HepG2 (cell line): Measurements from ENCODE around the gene PPP1R18. TPM values are rescaled to one million over a fixed set of nuclear protein-coding genes. Genes with fewer than 3 reads are reported as not detected.

Experiments used
- CREM ChIP-seq, 2 experiments: sonication (generic) in 1 of 2; formaldehyde crosslinking in 1 of 2; IDR thresholded peaks; 2 replicates each; pipeline versions ENCODE4 v1.4.0 to v1.6.1; 2016 to 2020; ENCODE audit warnings: antibody characterized with exemption in 1 of 2, mild to moderate bottlenecking in 1 of 2, missing genetic modification reagents in 1 of 2
- GABPB1 ChIP-seq: IDR thresholded peaks from 2 replicates; pipeline ENCODE4 v1.6.1; 2016; ENCODE audit warnings: mild to moderate bottlenecking, missing genetic modification reagents, moderate library complexity, missing compliant biosample characterization
- GTF2F1 ChIP-seq: fragments of 150-350 bp; IDR thresholded peaks from 2 replicates; pipeline ENCODE4 v1.6.1; 2014; ENCODE audit warnings: low read length
- HNF1B ChIP-seq: sonication (generic); formaldehyde crosslinking; IDR thresholded peaks from 2 replicates; pipeline ENCODE4 v1.5.1; 2020; ENCODE audit warnings: mild to moderate bottlenecking, moderate library complexity, missing genetic modification reagents
- KDM5B ChIP-seq: sonication (generic); formaldehyde crosslinking; IDR thresholded peaks from 2 replicates; pipeline ENCODE4 v1.4.0; 2020; ENCODE audit warnings: missing genetic modification reagents, mild to moderate bottlenecking, borderline replicate concordance
- KLF13 ChIP-seq: sonication (generic); formaldehyde crosslinking; IDR thresholded peaks from 2 replicates; pipeline ENCODE4 v1.4.0; 2020; ENCODE audit warnings: mild to moderate bottlenecking, missing genetic modification reagents
- NCOA1 ChIP-seq: sonication (generic); formaldehyde crosslinking; IDR thresholded peaks from 2 replicates; pipeline ENCODE4 v1.9.0; 2021; ENCODE audit warnings: missing genetic modification reagents
- PLSCR1 ChIP-seq: sonication (generic); formaldehyde crosslinking; IDR thresholded peaks from 2 replicates; pipeline ENCODE4 v1.5.0; 2020; ENCODE audit warnings: missing genetic modification reagents, mild to moderate bottlenecking, borderline replicate concordance
- POLR2A ChIP-seq, 2 experiments: IDR thresholded peaks; 2 replicates each; pipeline ENCODE4 v1.6.1; 2011; ENCODE audit warnings: low read depth in 2 of 2, low read length in 2 of 2, mild to moderate bottlenecking in 1 of 2, moderate library complexity in 1 of 2; ENCODE audit not compliant: insufficient read depth in 1 of 2
- POLR2G ChIP-seq: fragments of 200-400 bp; formaldehyde crosslinking; IDR thresholded peaks from 2 replicates; pipeline ENCODE4 v1.6.1; 2018; ENCODE audit warnings: mild to moderate bottlenecking, low read depth, low read length, moderate library complexity
- SP2 ChIP-seq: sonication (generic); formaldehyde crosslinking; IDR thresholded peaks from 2 replicates; pipeline ENCODE4 v1.5.1; 2020; ENCODE audit warnings: mild to moderate bottlenecking, missing genetic modification reagents
- TCF12 ChIP-seq, 2 experiments: fragments of 450-650 bp in 1 of 2; sonication (generic) in 1 of 2; formaldehyde crosslinking in 1 of 2; IDR thresholded peaks; 2 replicates each; pipeline versions ENCODE4 v1.6.1 to v1.8.0; 2017 to 2022; ENCODE audit warnings: antibody characterized with exemption in 1 of 2, mild to moderate bottlenecking in 1 of 2, missing genetic modification reagents in 1 of 2, moderate library complexity in 1 of 2
- THAP8 ChIP-seq: sonication (generic); formaldehyde crosslinking; IDR thresholded peaks from 2 replicates; pipeline ENCODE4 v1.5.1; 2020; ENCODE audit warnings: missing genetic modification reagents, mild to moderate bottlenecking, borderline replicate concordance
- TRIM24 ChIP-seq: sonication (generic); formaldehyde crosslinking; IDR thresholded peaks from 2 replicates; pipeline ENCODE4 v1.8.0; 2022; ENCODE audit warnings: mild to moderate bottlenecking, missing genetic modification reagents
- ZBTB3 ChIP-seq: sonication (generic); formaldehyde crosslinking; IDR thresholded peaks from 2 replicates; pipeline ENCODE4 v1.4.0; 2020; ENCODE audit warnings: low read depth, mild to moderate bottlenecking, moderate library complexity, missing genetic modification reagents, borderline replicate concordance
- ZBTB7B ChIP-seq: sonication (generic); formaldehyde crosslinking; IDR thresholded peaks from 2 replicates; pipeline ENCODE4 v1.4.0; 2020; ENCODE audit warnings: missing genetic modification reagents
- ZHX1 ChIP-seq: sonication (generic); formaldehyde crosslinking; IDR thresholded peaks from 2 replicates; pipeline ENCODE4 v1.8.1; 2022; ENCODE audit warnings: low read depth, mild to moderate bottlenecking, missing genetic modification reagents
- ZKSCAN8 ChIP-seq: IDR thresholded peaks from 2 replicates; pipeline ENCODE4 v1.6.1; 2016; ENCODE audit warnings: borderline replicate concordance, missing genetic modification reagents, missing compliant biosample characterization
- ZNF256 ChIP-seq: sonication (generic); formaldehyde crosslinking; conservative IDR thresholded peaks from 2 replicates; pipeline ENCODE4 v1.4.0; 2020; ENCODE audit warnings: missing genetic modification reagents
- ZNF296 ChIP-seq: sonication (generic); formaldehyde crosslinking; conservative IDR thresholded peaks from 2 replicates; pipeline ENCODE4 v1.5.0; 2020; ENCODE audit warnings: mild to moderate bottlenecking, missing genetic modification reagents
- ZNF792 ChIP-seq: IDR thresholded peaks from 2 replicates; pipeline ENCODE4 v1.6.1; 2016
- polyA plus RNA-seq, 8 experiments: library from polyadenylated mRNA; depleted of rRNA in 3 of 8; stranded (reverse) in 7 of 8; unstranded in 1 of 8; fragments of >200 nt; fragmentation: Illumina TruSeq in 4 of 8; extraction: Trizol in 4 of 8; gene quantifications; 2 replicates each; pipeline versions ENCODE4 v1.2.1 to v1.2.3, GENCODE V29; 2011 to 2016; ENCODE audit warnings: low read depth in 4 of 8, missing spikeins in 1 of 8, mixed read lengths in 1 of 8; ENCODE audit not compliant: insufficient read depth in 1 of 8
- total RNA-seq, 5 experiments: library from RNA; depleted of rRNA; stranded (reverse); fragments of >200 nt; fragmentation: Illumina TruSeq; extraction: Trizol; gene quantifications; 2 replicates each; pipeline ENCODE4 v1.2.3, GENCODE V29; 2016; ENCODE audit warnings: low read depth in 1 of 5

The PPP1R18 gene
- total and polyA plus RNA-seq, 2 of the 13 experiments (the other 11 are each of a cell fraction or from before 2014, with no cell fraction given): 4.9 to 9.2 TPM

GRCh38 chr6:30626484-30627366 is 59.7 kb downstream of the PPP1R18 start, which contains the start of gene ATAT1 (continued):
- peak; percentile 83 for TF ChIP-seq ZBTB7B
- TF ChIP-seq ZHX1 (CRISPR knock-in tag): peak; percentile 83; the same call in 1 of the 2 replicates
- TF ChIP-seq POLR2G: peak; percentile 97
- TF ChIP-seq CREM (IDR thresholded peaks at IDR 0.05): peak; percentile 95
- TF ChIP-seq CREM (CRISPR knock-in tag; IDR thresholded peaks at IDR 0.05): no peak
- TF ChIP-seq ZNF792: peak; percentile 59
- no peak for TF ChIP-seq GTF2F1
- peak; percentile 88 to 97 for TF ChIP-seq POLR2A (IDR thresholded peaks at IDR 0.05; ENCODE audit: insufficient read depth in 1 of 2, low read depth in 2 of 2, low read length in 2 of 2)
- TF ChIP-seq SP2: peak; percentile 86
- TF ChIP-seq TRIM24: no peak; the same call in 1 of the 2 replicates
- no peak for TF ChIP-seq TCF12 (IDR thresholded peaks at IDR 0.05)
- TF ChIP-seq TCF12 (CRISPR knock-in tag; IDR thresholded peaks at IDR 0.05): peak; percentile 59
- no peak for TF ChIP-seq PLSCR1
- 0 out of 2 replicates have a peak, but pooled peaks have one; percentile 87 for TF ChIP-seq NCOA1 (CRISPR knock-in tag)
- no peak for TF ChIP-seq ZBTB3 (CRISPR knock-in tag)
- TF ChIP-seq KDM5B: peak; percentile 86; the same call in 1 of the 2 replicates
- TF ChIP-seq KLF13: peak; percentile 88; the same call in 1 of the 2 replicates
- peak; percentile 43; the same call in 1 of the 2 replicates for TF ChIP-seq ZKSCAN8
- peak; percentile 85 for TF ChIP-seq HNF1B (CRISPR knock-in tag)
- peak; percentile 99 for TF ChIP-seq GABPB1 (CRISPR knock-in tag)
- peak; percentile 78; the same call in 1 of the 2 replicates for TF ChIP-seq THAP8 (CRISPR knock-in tag)
- 0 out of 2 replicates have a peak, but pooled peaks have one; percentile 43 for TF ChIP-seq ZNF296
- TF ChIP-seq ZNF256 (CRISPR knock-in tag): peak; percentile 90; the same call in 1 of the 2 replicates
